Aorta (tissue), 5 donors: ENCODE data around the gene ZNF273. TPM values are rescaled to one million over a fixed set of nuclear protein-coding genes. Genes with fewer than 3 reads are reported as not detected.

ENCODE experiments used
- ATAC-seq: fragments of 200-7000 bp; cut with Tn5 transposase; one replicate; pipeline ENCODE4 v1.9.1; 2022; ENCODE audit warnings: moderate library complexity; ENCODE audit not compliant: low FRiP score
- DNase-seq, 2 donors: peaks; one replicate each; pipeline ENCODE4 v3.0.0-alpha.2; 2020
- H3K27ac ChIP-seq, 2 donors: one replicate each; pipeline ENCODE4 v1.5.1; 2013; ENCODE audit warnings: low read length in 2 of 2, mild to moderate bottlenecking in 2 of 2, moderate library complexity in 2 of 2, control low read depth in 1 of 2, inconsistent platforms in 1 of 2, low read depth in 1 of 2
- H3K27me3 ChIP-seq, 2 donors: one replicate each; pipeline ENCODE4 v1.6.1; 2013; ENCODE audit warnings: control low read depth in 1 of 2, low read length in 1 of 2, mild to moderate bottlenecking in 1 of 2, moderate library complexity in 1 of 2; ENCODE audit not compliant: insufficient read depth in 2 of 2, control insufficient read depth in 1 of 2
- H3K36me3 ChIP-seq, 2 donors: one replicate each; pipeline ENCODE4 v1.6.1; 2013; ENCODE audit warnings: control low read depth in 1 of 2, low read length in 1 of 2, mild to moderate bottlenecking in 1 of 2; ENCODE audit not compliant: insufficient read depth in 2 of 2, control insufficient read depth in 1 of 2
- H3K4me1 ChIP-seq, 2 donors: one replicate each; pipeline ENCODE4 v1.6.1; 2013; ENCODE audit warnings: low read length in 2 of 2, control low read depth in 1 of 2, mild to moderate bottlenecking in 1 of 2, moderate library complexity in 1 of 2; ENCODE audit not compliant: insufficient read depth in 2 of 2, control insufficient read depth in 1 of 2
- H3K4me3 ChIP-seq, 2 donors: one replicate each; pipeline ENCODE4 v1.5.1; 2013; ENCODE audit warnings: low read length in 2 of 2, control low read depth in 1 of 2, mild to moderate bottlenecking in 1 of 2
- H3K9me3 ChIP-seq: one replicate; pipeline ENCODE4 v1.6.1; 2013; ENCODE audit warnings: mild to moderate bottlenecking, low read length; ENCODE audit not compliant: control insufficient read depth
- WGBS, 2 donors: extraction: QIAGEN DNeasy Blood & Tissue Kit; methylation state at CpG; one replicate each; pipeline ENCODE4 v1.1.7; 2013; 5-methylcytosine and 5-hydroxymethylcytosine counted together
- intact Hi-C, 2 donors: fragments of 100-400 bp; cut with DNase I; formaldehyde crosslinking; loops; one replicate each; pipeline versions ENCODE4 v1.14.2 to v1.15.0; 2022
- polyA plus RNA-seq, 2 donors: library from polyadenylated mRNA; stranded (reverse); fragments of 200-250 nt; gene quantifications; one replicate each; pipeline ENCODE4 v1.2.3, GENCODE V29; 2013
- total RNA-seq, 2 donors: library from RNA; stranded (reverse); fragmentation: NEBNext Ultra II Directional; extraction: Animal tissue kit (Norgen Biotek cat#: 25700); gene quantifications; one replicate each; pipeline ENCODE4 v1.2.1, GENCODE V29; 2021
- donor health status: healthy with polysubstance abuse.
- donor health status: Bipolar disorder and iron deficiency.
- donor health status: DM: no; HTN: no; CAD: no.
- donor health status: DM: no; HTN: no; CAD: no.
- donor health status: DM: yes; HTN: yes; CAD: no.

ZNF273 gene
- total and polyA plus RNA-seq, 4 donors = 1.9 to 15.7 (median 5.3) TPM

GRCh38 chr7:64874562-64875250, 28.4 kb upstream of the ZNF273 start:
- no peaks in the 10 kb centered on the region for H3K4me1 ChIP-seq
- no peaks in the 10 kb centered on the region for H3K27me3 ChIP-seq
- no peak overlapping the region for H3K4me3 ChIP-seq
- DNase-seq = peak in 1 of 2 donors; percentile 55
- H3K27ac ChIP-seq = no peak overlapping the region
- WGBS, 2 donors = 76 to 82% methylated on average over 23 of the region's 23 CpGs
- no peaks in the 10 kb centered on the region for H3K9me3 ChIP-seq
- H3K36me3 ChIP-seq = no peaks in the 10 kb centered on the region
- intact Hi-C loops = no loop called here
- ATAC-seq = no peak

GRCh38 chr7:64875258-64875657, 27.8 kb upstream of the ZNF273 start:
- H3K27ac ChIP-seq = no peak overlapping the region
- H3K27me3 ChIP-seq = no peaks in the 10 kb centered on the region
- H3K9me3 ChIP-seq = no peaks in the 10 kb centered on the region
- intact Hi-C loops = no loop called here
- WGBS, 2 donors = 86 to 90% methylated on average over 18 of the region's 18 CpGs
- DNase-seq (no peak), ATAC-seq (no peak)
- H3K4me3 ChIP-seq = no peak overlapping the region
- H3K4me1 ChIP-seq = no peaks in the 10 kb centered on the region
- H3K36me3 ChIP-seq = no peaks in the 10 kb centered on the region

GRCh38 chr7:64875658-64876406, 27.2 kb upstream of the ZNF273 start:
- intact Hi-C loops = no loop called here
- DNase-seq (peak in 1 of 2 donors; percentile 33), ATAC-seq (no peak)
- no peak overlapping the region for H3K27ac ChIP-seq
- H3K9me3 ChIP-seq = no peaks in the 10 kb centered on the region
- H3K4me3 ChIP-seq = no peak overlapping the region
- H3K27me3 ChIP-seq = no peaks in the 10 kb centered on the region
- WGBS, 2 donors = 89 to 90% methylated on average over 22 to 23 of the region's 23 CpGs
- H3K4me1 ChIP-seq = no peaks in the 10 kb centered on the region
- H3K36me3 ChIP-seq = no peaks in the 10 kb centered on the region

GRCh38 chr7:64876792-64877713, 26.0 kb upstream of the ZNF273 start:
- DNase-seq = peak; percentile 75 to 90

GRCh38 chr7:64877714-64878610, 25.1 kb upstream of the ZNF273 start:
- Histone ChIP-seq H3K36me3 (no peaks in the 10 kb centered on the region), H3K4me3 (no peak overlapping the region), H3K9me3 (no peaks in the 10 kb centered on the region), H3K27ac (no peak overlapping the region), H3K27me3 (no peaks in the 10 kb centered on the region), H3K4me1 (no peaks in the 10 kb centered on the region)
- DNase-seq = no peak
- WGBS, 2 donors = 72 to 77% methylated on average over 34 of the region's 34 CpGs
- intact Hi-C loops = no loop called here
- no peak for ATAC-seq

More at GRCh38 chr7:64876792-64877713, 26.0 kb upstream of the ZNF273 start:
- H3K36me3 ChIP-seq = no peaks in the 10 kb centered on the region
- H3K4me1 ChIP-seq = no peaks in the 10 kb centered on the region
- no peak for ATAC-seq
- no peaks in the 10 kb centered on the region for H3K27me3 ChIP-seq
- intact Hi-C loops = no loop called here
- H3K9me3 ChIP-seq = no peaks in the 10 kb centered on the region
- WGBS, 2 donors = 16 to 19% methylated on average over 39 of the region's 39 CpGs
- H3K27ac ChIP-seq = no peak overlapping the region
- H3K4me3 ChIP-seq = no peak overlapping the region

GRCh38 chr7:64878684-64879083, 24.4 kb upstream of the ZNF273 start:
- Histone ChIP-seq H3K9me3 (no peaks in the 10 kb centered on the region), H3K4me1 (no peaks in the 10 kb centered on the region), H3K4me3 (no peak overlapping the region), H3K27me3 (no peaks in the 10 kb centered on the region), H3K27ac (no peak overlapping the region), H3K36me3 (no peaks in the 10 kb centered on the region)
- DNase-seq (no peak), ATAC-seq (no peak)
- 93 to 96% methylated on average over 5 of the region's 5 CpGs for WGBS, 2 donors
- intact Hi-C loops = no loop called here

- no peaks in the 10 kb centered on the region for H3K36me3 ChIP-seq
- 85 to 86% methylated on average over 9 of the region's 9 CpGs for WGBS, 2 donors
- H3K4me3 ChIP-seq = no peak overlapping the region
- intact Hi-C loops = no loop called here
- H3K4me1 ChIP-seq = no peaks in the 10 kb centered on the region
- H3K27me3 ChIP-seq = no peaks in the 10 kb centered on the region
- no peaks in the 10 kb centered on the region for H3K9me3 ChIP-seq
- DNase-seq (no peak), ATAC-seq (no peak)
- no peak overlapping the region for H3K27ac ChIP-seq
Measured at GRCh38 chr7:64879086-64879730, 23.9 kb upstream of the ZNF273 start.
